ENCODE results near the gene B4GALT2. TPM values are rescaled to one million over a fixed set of nuclear protein-coding genes. Genes with fewer than 3 reads are reported as not detected.
A peak's percentile ranks its signal among the peaks of the same experiment; 100 is the strongest.

Gene B4GALT2
- total and polyA plus RNA-seq, 9 donors, result 11.9 to 51.3 (median 28.8) TPM

- Histone ChIP-seq H3K36me3 (no peaks in the 10 kb centered on the region), H3K27ac (no peak overlapping the region), H3K4me3 (no peak overlapping the region)
Measured at GRCh38 chr1:43969416-43969745, 9.6 kb upstream of the B4GALT2 start.

GRCh38 chr1:43969746-43970466 lies 9.1 kb upstream of the B4GALT2 start, which contains the start of gene DPH2:
Gene DPH2, plus strand, starts transcription at chr1:43970010. Its CDS starts 166 bp downstream, at chr1:43970176.
- no peaks in the 10 kb centered on the region for H3K27me3 ChIP-seq
- H3K27ac ChIP-seq, result no peak within 1 kb of the TSS
- H3K9me3 ChIP-seq, result no peaks in the 10 kb centered on the region
- H3K36me3 ChIP-seq, result no peaks in the 10 kb centered on the region
- TF ChIP-seq POLR2A (IDR thresholded peaks at IDR 0.05), result no peak
- TF ChIP-seq, protein P1, sequence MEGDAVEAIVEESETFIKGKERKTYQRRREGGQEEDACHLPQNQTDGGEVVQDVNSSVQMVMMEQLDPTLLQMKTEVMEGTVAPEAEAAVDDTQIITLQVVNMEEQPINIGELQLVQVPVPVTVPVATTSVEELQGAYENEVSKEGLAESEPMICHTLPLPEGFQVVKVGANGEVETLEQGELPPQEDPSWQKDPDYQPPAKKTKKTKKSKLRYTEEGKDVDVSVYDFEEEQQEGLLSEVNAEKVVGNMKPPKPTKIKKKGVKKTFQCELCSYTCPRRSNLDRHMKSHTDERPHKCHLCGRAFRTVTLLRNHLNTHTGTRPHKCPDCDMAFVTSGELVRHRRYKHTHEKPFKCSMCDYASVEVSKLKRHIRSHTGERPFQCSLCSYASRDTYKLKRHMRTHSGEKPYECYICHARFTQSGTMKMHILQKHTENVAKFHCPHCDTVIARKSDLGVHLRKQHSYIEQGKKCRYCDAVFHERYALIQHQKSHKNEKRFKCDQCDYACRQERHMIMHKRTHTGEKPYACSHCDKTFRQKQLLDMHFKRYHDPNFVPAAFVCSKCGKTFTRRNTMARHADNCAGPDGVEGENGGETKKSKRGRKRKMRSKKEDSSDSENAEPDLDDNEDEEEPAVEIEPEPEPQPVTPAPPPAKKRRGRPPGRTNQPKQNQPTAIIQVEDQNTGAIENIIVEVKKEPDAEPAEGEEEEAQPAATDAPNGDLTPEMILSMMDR (IDR thresholded peaks at IDR 0.05), result peak in 1 of 3 donors; percentile 21
- intact Hi-C loops (cut with DNase I), result no loop called here
- 1% methylated on average over 45 to 47 of the region's 47 CpGs for WGBS, 3 donors
- DNase-seq, result peak; percentile 95 to 97 (median 96)
- peaks cover 8% of the 10 kb centered on the region for H3K4me1 ChIP-seq (ENCODE audit: insufficient read depth)
- peak within 1 kb of the TSS; percentile 74 for H3K4me3 ChIP-seq

More at GRCh38 chr1:43969416-43969745, 9.6 kb upstream of the B4GALT2 start:
- Histone ChIP-seq H3K27me3 (no peaks in the 10 kb centered on the region), H3K9me3 (no peaks in the 10 kb centered on the region), H3K4me1 (ENCODE audit: insufficient read depth) (peaks cover 8% of the 10 kb centered on the region)
- TF ChIP-seq POLR2A (IDR thresholded peaks at IDR 0.05), result no peak
- TF ChIP-seq, protein P1 (IDR thresholded peaks at IDR 0.05), result no peak
- no peak for TF ChIP-seq EP300 (IDR thresholded peaks at IDR 0.05)
- WGBS, 3 donors, result 33 to 42% (median 35%) methylated on average over 7 of the region's 7 CpGs
- intact Hi-C loops (cut with DNase I), result no loop called here
- DNase-seq, result no peak

DNA sequence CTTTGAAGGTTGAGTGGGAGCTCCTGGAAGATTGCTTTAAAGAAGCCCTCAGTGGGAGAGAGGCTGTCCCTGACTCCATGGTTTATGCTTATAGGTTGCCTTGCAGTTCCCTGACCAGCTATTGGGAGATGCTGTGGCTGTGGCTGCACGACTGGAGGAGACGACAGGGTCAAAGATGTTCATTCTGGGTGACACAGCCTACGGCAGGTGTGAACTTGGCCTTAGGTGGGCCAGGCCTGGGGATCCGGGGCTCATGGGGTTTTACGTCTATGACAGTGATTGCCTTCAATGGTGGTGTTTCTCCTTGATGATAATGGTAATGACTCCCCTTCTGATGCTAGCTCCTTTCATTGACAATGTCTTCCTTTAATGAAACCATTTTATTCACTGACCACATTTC lies 8.5 kb upstream of the B4GALT2 start:
- TF ChIP-seq, protein P1 (IDR thresholded peaks at IDR 0.05), result no peak
- DNase-seq, result no peak
- peaks cover 10% of the 10 kb centered on the region for H3K4me1 ChIP-seq (ENCODE audit: insufficient read depth)
- WGBS, 3 donors, result 40 to 49% (median 42%) methylated on average over 5 of the region's 5 CpGs
- intact Hi-C loops (cut with DNase I), result no loop called here
- no peaks in the 10 kb centered on the region for H3K36me3 ChIP-seq
- no peaks in the 10 kb centered on the region for H3K9me3 ChIP-seq
- H3K27ac ChIP-seq, result no peak overlapping the region
- peak overlapping the region; percentile 74 for H3K4me3 ChIP-seq
- no peaks in the 10 kb centered on the region for H3K27me3 ChIP-seq

DNA sequence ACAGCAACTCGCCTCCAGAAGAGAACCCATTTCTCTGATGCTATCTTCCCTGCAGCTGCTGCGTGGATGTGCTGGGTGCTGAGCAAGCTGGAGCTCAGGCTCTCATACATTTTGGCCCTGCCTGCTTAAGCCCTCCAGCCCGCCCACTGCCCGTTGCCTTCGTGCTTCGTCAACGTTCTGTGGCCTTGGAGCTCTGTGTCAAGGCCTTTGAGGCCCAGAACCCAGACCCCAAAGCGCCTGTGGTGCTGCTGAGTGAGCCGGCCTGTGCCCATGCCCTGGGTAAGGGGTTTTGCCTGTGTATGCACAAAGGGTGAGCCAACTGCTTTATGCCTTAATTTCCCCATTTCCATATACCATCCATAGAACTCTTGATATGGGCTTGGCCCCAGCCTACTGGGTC lies 8.1 kb upstream of the B4GALT2 start:
- Histone ChIP-seq H3K4me3 (no peak overlapping the region), H3K9me3 (no peaks in the 10 kb centered on the region), H3K4me1 (ENCODE audit: insufficient read depth) (peaks cover 13% of the 10 kb centered on the region), H3K27ac (no peak overlapping the region), H3K36me3 (no peaks in the 10 kb centered on the region), H3K27me3 (no peaks in the 10 kb centered on the region)
- 62 to 80% (median 71%) methylated on average over 9 of the region's 9 CpGs for WGBS, 3 donors
- no peak for DNase-seq
- intact Hi-C loops (cut with DNase I), result no loop called here
- TF ChIP-seq, protein P1 (IDR thresholded peaks at IDR 0.05), result no peak
